H9 (cell line): ENCODE data around the gene DLG2. TPM values are rescaled to one million over a fixed set of nuclear protein-coding genes. Genes with fewer than 3 reads are reported as not detected.

Experiments used
- DNase-seq: peaks from one replicate; pipeline ENCODE4 v3.0.0-alpha.2; 2017
- H2AFZ ChIP-seq: one replicate; pipeline ENCODE4 v1.6.1; 2013; ENCODE audit warnings: mild to moderate bottlenecking, low read length, control low read depth, moderate library complexity
- H2AK5ac ChIP-seq: 2 replicates; pipeline ENCODE4 v1.6.1; 2013; ENCODE audit warnings: low read length, control low read depth, mixed read lengths; ENCODE audit not compliant: insufficient read length
- H2BK120ac ChIP-seq: one replicate; pipeline ENCODE4 v1.6.1; 2013; ENCODE audit warnings: low read depth, mild to moderate bottlenecking, low read length, control low read depth, inconsistent platforms; ENCODE audit not compliant: poor library complexity, severe bottlenecking
- H2BK12ac ChIP-seq: 2 replicates; pipeline ENCODE4 v1.6.1; 2013; ENCODE audit warnings: low read length, control low read depth, mixed read lengths, low read depth; ENCODE audit not compliant: insufficient read length
- H2BK15ac ChIP-seq: 2 replicates; pipeline ENCODE4 v1.6.1; 2013; ENCODE audit warnings: low read depth, low read length, control low read depth
- H2BK20ac ChIP-seq: one replicate; pipeline ENCODE4 v1.6.1; 2013; ENCODE audit warnings: low read depth, mild to moderate bottlenecking, low read length, control low read depth, inconsistent platforms; ENCODE audit not compliant: poor library complexity, severe bottlenecking
- H2BK5ac ChIP-seq: 2 replicates; pipeline ENCODE4 v1.6.1; 2013; ENCODE audit warnings: low read length, control low read depth, mixed read lengths; ENCODE audit not compliant: insufficient read length
- H3K14ac ChIP-seq: 2 replicates; pipeline ENCODE4 v1.6.1; 2013; ENCODE audit warnings: low read length, control low read depth; ENCODE audit not compliant: insufficient read depth
- H3K18ac ChIP-seq: 2 replicates; pipeline ENCODE4 v1.6.1; 2013; ENCODE audit warnings: low read depth, mild to moderate bottlenecking, mixed read lengths, low read length, control low read depth; ENCODE audit not compliant: insufficient read length
- H3K23ac ChIP-seq: 2 replicates; pipeline ENCODE4 v1.6.1; 2013; ENCODE audit warnings: low read length, control low read depth, mixed read lengths, low read depth; ENCODE audit not compliant: insufficient read length
- H3K23me2 ChIP-seq: 2 replicates; pipeline ENCODE4 v1.6.1; 2013; ENCODE audit warnings: low read depth, mild to moderate bottlenecking, mixed read lengths, low read length, control low read depth; ENCODE audit not compliant: insufficient read length, poor library complexity, severe bottlenecking
- H3K27ac ChIP-seq: 2 replicates; pipeline ENCODE4 v1.5.1; 2013; ENCODE audit warnings: low read length, control low read depth, mixed read lengths, low read depth; ENCODE audit not compliant: insufficient read length
- H3K27me3 ChIP-seq: 2 replicates; pipeline ENCODE4 v1.6.1; 2013; ENCODE audit warnings: low read length, control low read depth, inconsistent platforms; ENCODE audit not compliant: insufficient read depth
- H3K4ac ChIP-seq: 2 replicates; pipeline ENCODE4 v1.6.1; 2013; ENCODE audit warnings: low read depth, mild to moderate bottlenecking, control low read depth, inconsistent platforms, low read length, moderate library complexity
- H3K4me1 ChIP-seq: 2 replicates; pipeline ENCODE4 v1.6.1; 2013; ENCODE audit warnings: low read length, control low read depth, inconsistent platforms; ENCODE audit not compliant: insufficient read depth
- H3K4me2 ChIP-seq: 2 replicates; pipeline ENCODE4 v1.6.1; 2013; ENCODE audit warnings: low read length, control low read depth, mixed read lengths; ENCODE audit not compliant: insufficient read length, insufficient read depth
- H3K56ac ChIP-seq: 2 replicates; pipeline ENCODE4 v1.6.1; 2013; ENCODE audit warnings: low read depth, mild to moderate bottlenecking, mixed read lengths, low read length, control low read depth; ENCODE audit not compliant: insufficient read length
- H3K79me1 ChIP-seq: 2 replicates; pipeline ENCODE4 v1.6.1; 2013; ENCODE audit warnings: low read depth, mild to moderate bottlenecking, moderate library complexity, low read length, control low read depth, inconsistent platforms; ENCODE audit not compliant: insufficient read depth, poor library complexity, severe bottlenecking
- H3K79me2 ChIP-seq: 2 replicates; pipeline ENCODE4 v1.6.1; 2013; ENCODE audit warnings: low read length, control low read depth, inconsistent platforms; ENCODE audit not compliant: insufficient read depth
- H3K9ac ChIP-seq: 2 replicates; pipeline ENCODE4 v1.6.1; 2013; ENCODE audit warnings: low read length, control low read depth, mixed read lengths; ENCODE audit not compliant: insufficient read length; ENCODE audit errors: extremely low read depth
- H3K9me3 ChIP-seq: one replicate; pipeline ENCODE4 v1.6.1; 2013; ENCODE audit warnings: low read depth, low read length, inconsistent platforms; ENCODE audit not compliant: control insufficient read depth
- H3T11ph ChIP-seq: one replicate; pipeline ENCODE4 v1.6.1; 2013; ENCODE audit warnings: mild to moderate bottlenecking, low read length, control low read depth, inconsistent platforms
- H4K20me1 ChIP-seq: one replicate; pipeline ENCODE4 v1.6.1; 2013; ENCODE audit not compliant: control insufficient read depth, insufficient read length, insufficient read depth
- H4K5ac ChIP-seq: 2 replicates; pipeline ENCODE4 v1.6.1; 2013; ENCODE audit warnings: low read depth, mild to moderate bottlenecking, mixed read lengths, low read length, control low read depth; ENCODE audit not compliant: insufficient read length
- H4K8ac ChIP-seq: replicated peaks from 2 replicates; pipeline ENCODE4 v1.6.1; 2013; ENCODE audit warnings: low read length, control low read depth, mixed read lengths, low read depth; ENCODE audit not compliant: insufficient read length
- H4K91ac ChIP-seq: 2 replicates; pipeline ENCODE4 v1.6.1; 2013; ENCODE audit warnings: low read depth, mild to moderate bottlenecking, moderate library complexity, mixed read lengths, low read length, control low read depth; ENCODE audit not compliant: insufficient read length
- H3K27ac Mint-ChIP-seq, 3 experiments: 2 replicates in 2 of 3; 3 replicates in 1 of 3; pipeline ENCODE4 v1.8.0; 2020 to 2021; ENCODE audit warnings: mixed read lengths in 3 of 3, mild to moderate bottlenecking in 1 of 3, moderate library complexity in 1 of 3
- H3K27me3 Mint-ChIP-seq: 2 replicates; pipeline ENCODE4 v1.8.0; 2021; ENCODE audit warnings: low read depth, mild to moderate bottlenecking, moderate library complexity, mixed read lengths
- H3K36me3 Mint-ChIP-seq, 3 experiments: 2 replicates in 2 of 3; 3 replicates in 1 of 3; pipeline ENCODE4 v1.8.0; 2020 to 2021; ENCODE audit warnings: low read depth in 3 of 3, mixed read lengths in 3 of 3; ENCODE audit not compliant: insufficient read depth in 1 of 3
- H3K4me1 Mint-ChIP-seq, 2 experiments: 2 replicates each; pipeline ENCODE4 v1.8.0; 2020; ENCODE audit warnings: mixed read lengths in 2 of 2
- H3K4me3 Mint-ChIP-seq, 2 experiments: 2 replicates in 1 of 2; 3 replicates in 1 of 2; pipeline ENCODE4 v1.8.0; 2020 to 2021; ENCODE audit warnings: mild to moderate bottlenecking in 2 of 2, mixed read lengths in 2 of 2, moderate library complexity in 1 of 2
- H3K9me3 Mint-ChIP-seq, 2 experiments: 2 replicates in 1 of 2; 3 replicates in 1 of 2; pipeline ENCODE4 v1.8.0; 2020; ENCODE audit warnings: mild to moderate bottlenecking in 2 of 2, mixed read lengths in 2 of 2, moderate library complexity in 1 of 2
- CTCF ChIP-seq: fragments of 200-600 bp; sonication (generic); conservative IDR thresholded peaks from 3 replicates; pipeline ENCODE4 v1.8.0; 2021; ENCODE audit warnings: antibody characterized with exemption, mild to moderate bottlenecking
- WGBS: extraction: QIAGEN DNeasy Blood & Tissue Kit; methylation state at CpG from one replicate; pipeline ENCODE4 v1.1.7; 2013; ENCODE audit warnings: missing lambda C conversion rate, low lambda C conversion rate, mixed read lengths; ENCODE audit not compliant: insufficient read length; ENCODE audit errors: extremely low coverage; 5-methylcytosine and 5-hydroxymethylcytosine counted together
- total RNA-seq: library from RNA; stranded (reverse); gene quantifications from 2 replicates; pipeline ENCODE4 v1.2.1, GENCODE V29; 2021

The DLG2 gene
- total RNA-seq, 1 experiment from 2014 or later = 8.0 TPM

GRCh38 chr11:83723999-83724398, 1903.1 kb downstream of the DLG2 start:
- Histone ChIP-seq H3K79me1 (no peaks in the 10 kb centered on the region), H2BK5ac (peak overlapping the region; percentile 3), H3K23me2 (peaks cover 4% of the 10 kb centered on the region), H3K4me2 (peak overlapping the region; percentile 86), H2AK5ac (no peak overlapping the region), H2BK12ac (no peak overlapping the region), H4K91ac (no peak overlapping the region), H3K9ac (peak overlapping the region; percentile 52), H4K5ac (no peak overlapping the region), H3T11ph (no peak overlapping the region), H3K18ac (no peak overlapping the region), H3K4me1 (peaks cover 10% of the 10 kb centered on the region), H2AFZ (no peak overlapping the region), H3K56ac (no peak overlapping the region), H3K27ac (peak overlapping the region; percentile 85), H2BK20ac (no peak overlapping the region), H4K20me1 (peaks cover 2% of the 10 kb centered on the region), H2BK15ac (no peak overlapping the region), H3K4ac (no peak overlapping the region), H2BK120ac (no peak overlapping the region), H3K9me3 (no peaks in the 10 kb centered on the region), H4K8ac (no peak overlapping the region), H3K27me3 (no peaks in the 10 kb centered on the region), H3K23ac (no peak overlapping the region), H3K79me2 (no peaks in the 10 kb centered on the region), H3K14ac (no peak overlapping the region)
- Mint-ChIP-seq H3K4me1 (peaks cover 59 to 60% of the 10 kb centered on the region in 2 experiments), H3K9me3 (no peaks in the 10 kb centered on the region), H3K27me3 (no peaks in the 10 kb centered on the region), H3K4me3 (peak overlapping the region; percentile 51 to 82), H3K27ac (peak overlapping the region; percentile 93 to 100 (median 96)), H3K36me3 (no peaks in the 10 kb centered on the region)
- DNase-seq = no peak
- TF ChIP-seq CTCF = peak; percentile 61
- WGBS = no CpG with 5 or more reads among the region's 6 CpGs
